ENCODE measurements around the gene OTOG. TPM values are rescaled to one million over a fixed set of nuclear protein-coding genes. Genes with fewer than 3 reads are reported as not detected.

The OTOG gene
- total and polyA plus RNA-seq, 2 donors (not counting 3 experiments of a cell fraction or from before 2014, with no cell fraction given), result not detected

DNA sequence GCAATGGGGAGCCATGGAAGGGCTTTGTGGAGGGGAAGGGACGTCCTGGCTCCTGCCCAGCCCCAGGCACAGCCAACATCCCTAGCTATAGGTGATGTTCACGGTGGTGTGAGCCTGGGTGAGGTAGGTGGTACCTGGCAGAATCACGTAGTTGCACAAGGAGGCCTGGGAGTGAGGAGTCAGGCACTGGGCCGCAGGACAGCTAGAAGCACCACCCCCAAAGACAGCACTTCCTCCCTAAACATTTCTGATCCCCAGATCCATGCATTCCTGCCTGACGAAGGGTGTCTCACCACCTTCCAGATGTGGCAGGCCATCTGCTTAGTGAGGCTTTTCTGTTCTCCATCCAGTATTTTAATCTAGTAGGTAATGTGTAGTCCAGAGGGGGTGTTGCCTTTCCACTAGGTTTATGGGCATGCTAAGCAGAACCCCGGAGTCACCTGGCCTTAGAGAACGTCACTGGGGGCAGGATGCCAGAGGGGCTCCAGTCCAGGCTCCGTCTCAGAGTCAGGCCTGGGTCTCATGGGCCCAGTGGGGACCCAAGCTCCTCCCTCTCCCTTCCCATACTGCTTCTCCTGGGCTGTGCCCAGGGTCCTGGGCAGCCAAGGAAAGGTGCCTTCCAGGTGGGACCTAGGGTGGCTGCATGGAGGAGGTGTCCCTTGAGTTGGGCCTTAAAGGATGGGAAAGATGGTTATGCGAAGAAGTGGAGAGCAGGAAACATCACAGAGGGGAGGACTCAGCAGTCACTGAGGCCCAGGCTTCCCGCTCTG is 56.2 kb downstream of the OTOG start:
- intact Hi-C loops (cut with micrococcal nuclease), result no loop called here
- Histone ChIP-seq H3K9me1 (replicated peaks; ENCODE audit: control insufficient read depth, extremely low read depth, insufficient read depth, low read length) (no peaks in the 10 kb centered on the region), H3K79me2 (ENCODE audit: control insufficient read depth, insufficient read depth, low read length) (no peaks in the 10 kb centered on the region), H3K9ac (replicated peaks; ENCODE audit: extremely low read depth, insufficient read depth, low read length) (no peak overlapping the region), H3K4me2 (ENCODE audit: insufficient read depth, low read length) (no peak overlapping the region), H3K4me3 (replicated peaks in 1 of 3; ENCODE audit: insufficient read depth in 1 of 3, low read depth in 1 of 3, low read length in 3 of 3) (no peak overlapping the region), H3K9me3 (replicated peaks; ENCODE audit: control insufficient read depth, insufficient read depth, low read length) (no peaks in the 10 kb centered on the region), H3K36me3 (ENCODE audit: control insufficient read depth in 2 of 2, extremely low read depth in 1 of 2, insufficient read depth in 2 of 2, low read length in 2 of 2) (no peaks in the 10 kb centered on the region), H2AFZ (ENCODE audit: low read depth, low read length) (no peak overlapping the region), H4K20me1 (replicated peaks; ENCODE audit: control insufficient read depth, extremely low read depth, insufficient read depth, low read length) (no peaks in the 10 kb centered on the region), H3K27me3 (ENCODE audit: control insufficient read depth in 2 of 2, insufficient read depth in 2 of 2, low read length in 2 of 2) (no peaks in the 10 kb centered on the region), H3K27ac (ENCODE audit: insufficient read depth, low read depth, low read length) (no peak overlapping the region), H3K4me1 (ENCODE audit: control insufficient read depth, extremely low read depth, insufficient read depth, low read length) (no peaks in the 10 kb centered on the region)
- DNase-seq (ENCODE audit: low read depth, low spot score) (no peak), FAIRE-seq (no peak)
- no TSS peak for BruUV-seq (replicated peaks)
- ChIA-PET CTCF (interaction anchor here (1.0 to 7.0 kb wide), 4 partner anchors 119 to 370 kb away, joined by 3 to 79 read pairs (median 33); partner anchors contain the start of genes KCNJ11 and MYOD1), POLR2A (no interaction called here)
- dilution Hi-C loops (cut with MboI; ENCODE audit: extremely low pct_ligation_motif_present, low sequenced_read_pairs), result no loop called here
- no peak for TF ChIP-seq JUN (IDR thresholded peaks at IDR 0.05; ENCODE audit: borderline replicate concordance, insufficient read depth, insufficient read length, low read depth)
- no peak for TF ChIP-seq EZH2 (IDR thresholded peaks at IDR 0.05; ENCODE audit: borderline replicate concordance, low read depth, low read length, severe bottlenecking)
- TF ChIP-seq GATA2 (IDR thresholded peaks at IDR 0.05; ENCODE audit: insufficient read depth, insufficient read length, low read depth, low read length), result no peak
- TF ChIP-seq, protein P1, sequence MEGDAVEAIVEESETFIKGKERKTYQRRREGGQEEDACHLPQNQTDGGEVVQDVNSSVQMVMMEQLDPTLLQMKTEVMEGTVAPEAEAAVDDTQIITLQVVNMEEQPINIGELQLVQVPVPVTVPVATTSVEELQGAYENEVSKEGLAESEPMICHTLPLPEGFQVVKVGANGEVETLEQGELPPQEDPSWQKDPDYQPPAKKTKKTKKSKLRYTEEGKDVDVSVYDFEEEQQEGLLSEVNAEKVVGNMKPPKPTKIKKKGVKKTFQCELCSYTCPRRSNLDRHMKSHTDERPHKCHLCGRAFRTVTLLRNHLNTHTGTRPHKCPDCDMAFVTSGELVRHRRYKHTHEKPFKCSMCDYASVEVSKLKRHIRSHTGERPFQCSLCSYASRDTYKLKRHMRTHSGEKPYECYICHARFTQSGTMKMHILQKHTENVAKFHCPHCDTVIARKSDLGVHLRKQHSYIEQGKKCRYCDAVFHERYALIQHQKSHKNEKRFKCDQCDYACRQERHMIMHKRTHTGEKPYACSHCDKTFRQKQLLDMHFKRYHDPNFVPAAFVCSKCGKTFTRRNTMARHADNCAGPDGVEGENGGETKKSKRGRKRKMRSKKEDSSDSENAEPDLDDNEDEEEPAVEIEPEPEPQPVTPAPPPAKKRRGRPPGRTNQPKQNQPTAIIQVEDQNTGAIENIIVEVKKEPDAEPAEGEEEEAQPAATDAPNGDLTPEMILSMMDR (IDR thresholded peaks at IDR 0.05; ENCODE audit: extremely low read depth in 1 of 2, insufficient read depth in 1 of 2, low read depth in 1 of 2, low read length in 2 of 2), result no peak
- no peak for TF ChIP-seq MYC (IDR thresholded peaks at IDR 0.05; ENCODE audit: low read depth, low read length)
- TF ChIP-seq POLR2A (IDR thresholded peaks at IDR 0.05; ENCODE audit: low read depth, low read length), result no peak
- no peak for TF ChIP-seq POLR2AphosphoS5 (IDR thresholded peaks at IDR 0.05; ENCODE audit: insufficient read depth, low read depth, low read length)
- TF ChIP-seq, protein P2, sequence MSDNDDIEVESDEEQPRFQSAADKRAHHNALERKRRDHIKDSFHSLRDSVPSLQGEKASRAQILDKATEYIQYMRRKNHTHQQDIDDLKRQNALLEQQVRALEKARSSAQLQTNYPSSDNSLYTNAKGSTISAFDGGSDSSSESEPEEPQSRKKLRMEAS (IDR thresholded peaks at IDR 0.05; ENCODE audit: insufficient read depth, insufficient read length), result no peak
- no peak for TF ChIP-seq FOS (IDR thresholded peaks at IDR 0.05; ENCODE audit: borderline replicate concordance, insufficient read depth, low read length)

Data from endothelial cell of umbilical vein (primary cell).